Transverse colon (tissue), 4 donors: Measurements from ENCODE around the gene HASPIN. TPM values are rescaled to one million over a fixed set of nuclear protein-coding genes. Genes with fewer than 3 reads are reported as not detected.

Experiments
- DNase-seq: peaks from one replicate; pipeline ENCODE4 v3.0.0-alpha.2; 2019
- H3K27ac ChIP-seq, 4 donors: fragments of 200-600 bp; sonication (generic); 2 replicates each; pipeline ENCODE4 v1.5.1; 2016 to 2018; ENCODE audit warnings: inconsistent platforms in 4 of 4
- H3K27me3 ChIP-seq: fragments of 200-600 bp; sonication (generic); 2 replicates; pipeline ENCODE4 v1.5.1; 2017; ENCODE audit warnings: inconsistent platforms
- H3K36me3 ChIP-seq, 4 donors: fragments of 200-600 bp; sonication (generic); 2 replicates each; pipeline ENCODE4 v1.5.1; 2017 to 2019; ENCODE audit warnings: inconsistent platforms in 4 of 4
- H3K4me1 ChIP-seq, 4 donors: fragments of 200-600 bp; sonication (generic); 2 replicates each; pipeline ENCODE4 v1.5.1; 2017 to 2020; ENCODE audit warnings: inconsistent platforms in 4 of 4
- H3K4me3 ChIP-seq, 4 donors: fragments of 200-600 bp; sonication (generic); 1 replicate in 1 of 4; 2 replicates in 3 of 4; pipeline versions ENCODE4 v1.5.1 to v1.6.1; 2017 to 2019; ENCODE audit warnings: inconsistent platforms in 4 of 4
- H3K9me3 ChIP-seq, 2 donors: fragments of 200-600 bp; sonication (generic); 2 replicates each; pipeline ENCODE4 v1.5.1; 2017 to 2019; ENCODE audit warnings: inconsistent platforms in 2 of 2
- EP300 ChIP-seq: sonication (generic); formaldehyde crosslinking; IDR thresholded peaks from one replicate; pipeline ENCODE4 v1.6.1; 2017; ENCODE audit warnings: antibody characterized with exemption, low read depth
- POLR2A ChIP-seq: fragments of 450-650 bp; IDR thresholded peaks from one replicate; pipeline ENCODE4 v1.6.1; 2016; ENCODE audit warnings: antibody characterized with exemption, mild to moderate bottlenecking, moderate library complexity
- POLR2AphosphoS5 ChIP-seq, 3 donors: sonication (generic); formaldehyde crosslinking; IDR thresholded peaks; one replicate each; pipeline ENCODE4 v1.6.1; 2016; ENCODE audit warnings: antibody characterized with exemption in 3 of 3
- WGBS, 2 donors: methylation state at CpG; one replicate each; pipeline ENCODE4 v1.1.5; 2018; ENCODE audit warnings: low coverage in 1 of 2; 5-methylcytosine and 5-hydroxymethylcytosine counted together
- in situ Hi-C, 4 donors: fragments of 200-750 bp; cut with MboI; loops; one replicate each; pipeline versions ENCODE4 v1.15.0 to v1.15.1; 2017; ENCODE audit warnings: low sequenced_read_pairs in 3 of 4, low pct_ligation_motif_present in 1 of 4, low pct_unique_long_range_greater_than_20kb in 1 of 4
- intact Hi-C: fragments of 100-400 bp; cut with DNase I; formaldehyde crosslinking; loops from one replicate; pipeline ENCODE4 v1.15.1; 2023; ENCODE audit warnings: low total_unique reads
- total RNA-seq, 4 donors: library from RNA; depleted of rRNA; stranded (reverse); fragments of >200 nt; gene quantifications; one replicate each; pipeline ENCODE4 v1.1.0, GENCODE V29; 2016
- TF ChIP-seq, protein P1 (sequence below), 5 experiments: fragments of 200-600 bp in 3 of 5; fragments of 450-650 bp in 2 of 5; sonication (generic) in 3 of 5; IDR thresholded peaks; 1 replicate in 2 of 5; 2 replicates in 3 of 5; pipeline ENCODE4 v1.5.1; 2016 to 2017; ENCODE audit warnings: antibody characterized with exemption in 5 of 5, inconsistent platforms in 3 of 5, mild to moderate bottlenecking in 2 of 5, moderate library complexity in 1 of 5

Gene HASPIN
- total RNA-seq, 4 donors from 2014 or later = 0.14 to 2.4 (median 0.64) TPM; not detected in 1

DNA sequence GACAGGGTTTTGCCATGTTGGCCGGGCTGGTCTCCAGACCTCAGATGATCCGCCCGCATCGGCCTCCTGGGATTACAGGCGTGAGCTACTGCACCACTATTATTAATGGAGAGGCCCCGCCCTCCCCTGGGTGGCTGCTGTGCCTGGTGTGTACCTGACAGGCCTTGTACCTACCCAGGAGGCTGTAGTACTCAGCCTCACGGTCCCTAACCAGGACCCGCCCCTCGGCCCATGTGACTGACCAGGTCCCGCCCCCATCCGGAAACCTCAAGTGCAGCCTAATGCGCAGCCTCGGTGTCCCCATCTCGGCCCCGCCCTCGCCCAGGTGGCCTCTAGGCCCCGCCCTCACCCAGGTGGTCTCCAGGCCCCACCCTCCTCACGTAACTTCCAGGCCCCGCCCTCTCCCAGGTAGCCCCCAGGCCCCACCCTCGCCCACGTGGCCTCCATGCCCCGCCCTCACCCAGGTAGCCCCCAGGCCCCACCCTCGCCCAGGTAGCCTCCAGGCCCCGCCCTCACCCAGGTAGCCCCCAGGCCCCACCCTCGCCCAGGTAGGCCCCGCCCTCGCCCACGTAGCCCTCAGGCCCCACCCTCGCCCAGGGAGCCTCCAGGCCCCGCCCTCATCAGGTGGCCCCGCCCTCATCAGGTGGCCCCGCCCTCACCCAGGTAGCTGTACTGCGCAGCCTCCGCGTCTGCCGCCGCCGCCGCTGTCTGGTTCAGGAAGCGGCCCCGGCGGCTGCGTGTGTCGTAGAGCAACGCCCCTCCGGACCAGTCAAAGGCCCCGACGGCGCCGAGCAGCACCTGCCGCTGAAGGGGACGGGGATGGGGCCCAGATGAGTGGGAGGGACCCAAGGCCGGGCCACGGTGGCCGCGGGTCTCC is 31.0 kb downstream of the HASPIN start:
- WGBS, 2 donors = 11 to 27% methylated on average over 3 to 44 of the region's 56 CpGs
- no peaks in the 10 kb centered on the region for H3K27me3 ChIP-seq
- H3K4me3 ChIP-seq = peak overlapping the region; percentile 8 to 60 (median 33)
- DNase-seq = peak; percentile 96
- peak overlapping the region; percentile 70 to 78 (median 74) for H3K27ac ChIP-seq
- peaks cover 0 to 10% (median 4%) of the 10 kb centered on the region in 4 donors for H3K4me1 ChIP-seq
- H3K36me3 ChIP-seq = no peaks in the 10 kb centered on the region
- TF ChIP-seq POLR2AphosphoS5 (IDR thresholded peaks at IDR 0.05) = peak; percentile 56 to 73 (median 66)
- TF ChIP-seq, protein P1, sequence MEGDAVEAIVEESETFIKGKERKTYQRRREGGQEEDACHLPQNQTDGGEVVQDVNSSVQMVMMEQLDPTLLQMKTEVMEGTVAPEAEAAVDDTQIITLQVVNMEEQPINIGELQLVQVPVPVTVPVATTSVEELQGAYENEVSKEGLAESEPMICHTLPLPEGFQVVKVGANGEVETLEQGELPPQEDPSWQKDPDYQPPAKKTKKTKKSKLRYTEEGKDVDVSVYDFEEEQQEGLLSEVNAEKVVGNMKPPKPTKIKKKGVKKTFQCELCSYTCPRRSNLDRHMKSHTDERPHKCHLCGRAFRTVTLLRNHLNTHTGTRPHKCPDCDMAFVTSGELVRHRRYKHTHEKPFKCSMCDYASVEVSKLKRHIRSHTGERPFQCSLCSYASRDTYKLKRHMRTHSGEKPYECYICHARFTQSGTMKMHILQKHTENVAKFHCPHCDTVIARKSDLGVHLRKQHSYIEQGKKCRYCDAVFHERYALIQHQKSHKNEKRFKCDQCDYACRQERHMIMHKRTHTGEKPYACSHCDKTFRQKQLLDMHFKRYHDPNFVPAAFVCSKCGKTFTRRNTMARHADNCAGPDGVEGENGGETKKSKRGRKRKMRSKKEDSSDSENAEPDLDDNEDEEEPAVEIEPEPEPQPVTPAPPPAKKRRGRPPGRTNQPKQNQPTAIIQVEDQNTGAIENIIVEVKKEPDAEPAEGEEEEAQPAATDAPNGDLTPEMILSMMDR (IDR thresholded peaks at IDR 0.05) = no peak
- no peak for TF ChIP-seq EP300
- peak; percentile 67 for TF ChIP-seq POLR2A
- intact Hi-C loops (no loop called here), in situ Hi-C loops (no loop called here)
- no peaks in the 10 kb centered on the region for H3K9me3 ChIP-seq

DNA sequence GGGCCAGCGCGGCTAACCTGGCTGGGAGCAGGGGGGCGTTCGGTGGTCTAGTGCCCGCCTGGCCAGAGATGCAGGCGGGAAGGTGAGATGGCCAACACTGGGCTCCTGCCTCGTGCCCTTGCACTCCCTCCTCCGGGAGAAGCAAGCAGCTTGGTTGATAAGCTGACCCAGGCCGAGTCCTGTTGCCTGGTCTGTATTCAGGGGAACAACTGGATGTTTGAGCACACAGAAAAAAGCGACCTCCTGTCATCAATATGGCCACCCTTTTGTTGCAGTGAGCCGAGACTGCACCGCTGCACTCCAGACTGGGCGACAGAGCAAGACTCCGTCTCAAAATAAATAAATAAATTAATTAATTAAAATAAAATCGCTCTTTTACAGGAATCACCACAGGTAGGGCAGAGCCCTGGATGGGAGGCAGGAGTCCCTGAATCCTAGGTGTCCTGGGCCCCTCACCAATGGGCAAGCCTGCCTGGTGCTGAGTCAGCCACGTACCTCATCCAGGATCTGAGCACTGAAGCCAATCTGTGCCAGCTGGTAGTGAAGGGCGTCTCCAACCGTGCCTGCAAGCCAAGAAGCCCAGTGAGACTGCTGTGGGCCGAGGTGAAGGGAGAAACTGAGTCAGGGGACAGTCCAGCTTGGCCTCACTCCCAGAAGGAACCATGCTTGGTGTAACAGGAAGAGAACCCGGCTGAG is 31.8 kb downstream of the HASPIN start:
- no peaks in the 10 kb centered on the region for H3K27me3 ChIP-seq
- H3K4me1 ChIP-seq = peaks cover 0 to 10% (median 4%) of the 10 kb centered on the region in 4 donors
- TF ChIP-seq EP300 (no peak), POLR2A (no peak), POLR2AphosphoS5 (IDR thresholded peaks at IDR 0.05) (no peak)
- TF ChIP-seq, protein P1 (IDR thresholded peaks at IDR 0.05) = no peak
- no peak for DNase-seq
- H3K27ac ChIP-seq = peak overlapping the region; percentile 70 to 78 (median 74)
- 66 to 73% methylated on average over 2 to 14 of the region's 20 CpGs for WGBS, 2 donors
- intact Hi-C loops = no loop called here
- H3K36me3 ChIP-seq = no peaks in the 10 kb centered on the region
- no peaks in the 10 kb centered on the region for H3K9me3 ChIP-seq
- H3K4me3 ChIP-seq = peak overlapping the region; percentile 8 to 60 (median 33)
- in situ Hi-C loops = no loop called here

DNA sequence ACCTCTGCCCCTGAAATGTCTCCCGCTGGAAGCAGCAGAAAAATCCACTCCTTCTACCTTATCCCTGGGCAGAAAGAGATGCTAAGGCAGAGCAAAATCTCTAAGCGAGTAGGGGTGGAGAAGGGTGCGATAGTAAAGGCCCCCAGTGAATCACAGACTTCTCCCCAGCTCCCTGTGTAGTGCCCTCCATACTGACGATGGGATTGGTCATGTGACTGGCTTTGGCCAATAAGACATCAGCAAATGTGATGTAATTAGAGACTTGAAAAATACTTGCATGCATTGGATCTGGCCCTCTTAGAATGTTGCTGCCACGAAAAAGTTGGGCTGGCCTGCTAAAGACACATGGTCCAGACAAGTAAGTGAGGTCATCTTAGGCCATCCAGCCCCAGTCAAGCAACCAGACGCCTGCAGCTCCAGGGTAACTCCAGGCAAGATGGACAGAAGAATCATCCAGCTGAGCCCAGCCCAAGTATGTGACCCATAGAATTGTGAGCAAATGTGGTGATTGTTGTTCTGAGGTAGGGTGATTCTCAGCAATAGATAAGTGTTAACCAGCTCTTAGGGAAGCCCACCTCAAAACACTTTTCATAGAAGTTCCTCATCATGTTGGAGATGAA is 36.0 kb downstream of the HASPIN start:
- no peak for TF ChIP-seq POLR2A
- TF ChIP-seq EP300 = no peak
- TF ChIP-seq, protein P1 (IDR thresholded peaks at IDR 0.05) = no peak
- TF ChIP-seq POLR2AphosphoS5 (IDR thresholded peaks at IDR 0.05) = no peak
- Histone ChIP-seq H3K4me3 (no peak overlapping the region), H3K27me3 (no peaks in the 10 kb centered on the region), H3K27ac (no peak overlapping the region), H3K36me3 (no peaks in the 10 kb centered on the region), H3K4me1 (peaks cover 0 to 10% (median 2%) of the 10 kb centered on the region in 4 donors), H3K9me3 (no peaks in the 10 kb centered on the region)
- in situ Hi-C loops = no loop called here
- intact Hi-C loops = no loop called here
- no peak for DNase-seq
- 85 to 100% methylated on average over 1 to 6 of the region's 6 CpGs for WGBS, 2 donors
